Esophagus squamous epithelium (tissue), 4 donors: ENCODE data around the gene PRKCB.

ENCODE experiments used
- POLR2A ChIP-seq, 4 donors: fragments of 450-650 bp; IDR thresholded peaks; one replicate each; pipeline ENCODE4 v1.6.1; 2017; ENCODE audit warnings: antibody characterized with exemption in 4 of 4, mild to moderate bottlenecking in 4 of 4, moderate library complexity in 3 of 4
- TF ChIP-seq, protein P1 (sequence below), 6 experiments: fragments of 450-650 bp in 4 of 6; fragments of 200-600 bp in 2 of 6; sonication (generic) in 2 of 6; IDR thresholded peaks; one replicate each; pipeline ENCODE4 v1.5.1; 2016 to 2019; ENCODE audit warnings: antibody characterized with exemption in 6 of 6, mild to moderate bottlenecking in 4 of 6, moderate library complexity in 4 of 6

DNA sequence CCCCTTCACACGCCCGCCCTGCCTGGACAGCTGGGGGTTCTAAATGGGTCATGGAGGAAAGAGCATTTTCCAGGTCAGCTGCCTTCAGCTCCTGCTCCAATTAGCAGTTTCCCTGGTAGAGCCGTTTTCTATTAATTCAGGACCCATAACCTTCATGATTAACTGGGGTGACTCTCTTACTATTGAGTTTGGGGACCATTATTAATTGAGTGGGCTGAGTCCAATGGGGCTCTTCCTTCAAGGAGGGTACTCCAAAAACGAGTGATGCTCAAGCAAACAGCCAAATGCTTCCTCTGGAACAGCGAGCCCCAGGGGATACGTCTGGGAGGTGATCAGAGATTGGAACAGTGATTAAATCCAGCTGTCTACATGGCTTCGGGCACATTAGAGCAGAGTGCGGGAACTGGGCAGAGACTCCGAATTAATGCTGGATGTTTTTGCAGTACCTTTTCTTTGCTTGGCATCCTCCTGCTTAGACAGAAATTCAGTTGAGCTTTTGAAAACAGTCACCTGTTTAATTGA, 352.3 kb downstream of the PRKCB start:
- TF ChIP-seq, protein P1, sequence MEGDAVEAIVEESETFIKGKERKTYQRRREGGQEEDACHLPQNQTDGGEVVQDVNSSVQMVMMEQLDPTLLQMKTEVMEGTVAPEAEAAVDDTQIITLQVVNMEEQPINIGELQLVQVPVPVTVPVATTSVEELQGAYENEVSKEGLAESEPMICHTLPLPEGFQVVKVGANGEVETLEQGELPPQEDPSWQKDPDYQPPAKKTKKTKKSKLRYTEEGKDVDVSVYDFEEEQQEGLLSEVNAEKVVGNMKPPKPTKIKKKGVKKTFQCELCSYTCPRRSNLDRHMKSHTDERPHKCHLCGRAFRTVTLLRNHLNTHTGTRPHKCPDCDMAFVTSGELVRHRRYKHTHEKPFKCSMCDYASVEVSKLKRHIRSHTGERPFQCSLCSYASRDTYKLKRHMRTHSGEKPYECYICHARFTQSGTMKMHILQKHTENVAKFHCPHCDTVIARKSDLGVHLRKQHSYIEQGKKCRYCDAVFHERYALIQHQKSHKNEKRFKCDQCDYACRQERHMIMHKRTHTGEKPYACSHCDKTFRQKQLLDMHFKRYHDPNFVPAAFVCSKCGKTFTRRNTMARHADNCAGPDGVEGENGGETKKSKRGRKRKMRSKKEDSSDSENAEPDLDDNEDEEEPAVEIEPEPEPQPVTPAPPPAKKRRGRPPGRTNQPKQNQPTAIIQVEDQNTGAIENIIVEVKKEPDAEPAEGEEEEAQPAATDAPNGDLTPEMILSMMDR (IDR thresholded peaks at IDR 0.05) = no peak
- TF ChIP-seq POLR2A (IDR thresholded peaks at IDR 0.05) = no peak
